Heart left ventricle (tissue), 16 donors: Measurements from ENCODE around the gene AURKAIP1. TPM values are rescaled to one million over a fixed set of nuclear protein-coding genes. Genes with fewer than 3 reads are reported as not detected.
"Not testable (repeated sequence)": the region's sequence is repeated elsewhere in the genome, so short reads cannot be mapped to it uniquely, and the experiment has no call there.

Experiments used
- ATAC-seq, 4 donors: fragments of 200-7000 bp; cut with Tn5 transposase; one replicate each; pipeline ENCODE4 v1.9.1; 2020 to 2022; ENCODE audit warnings: moderate library complexity in 4 of 4, mild to moderate bottlenecking in 3 of 4, moderate number of reproducible peaks in 1 of 4
- DNase-seq, 5 donors: peaks; one replicate each; pipeline ENCODE4 v3.0.0-alpha.2; 2020
- H3K27ac ChIP-seq, 12 donors: fragments of 200-600 bp; sonication (generic) in 4 of 12; one replicate each; pipeline versions ENCODE4 v1.5.0 to v1.8.0; 2016 to 2022; ENCODE audit warnings: mild to moderate bottlenecking in 2 of 12
- H3K27me3 ChIP-seq, 9 donors: fragments of 200-600 bp; sonication (generic) in 2 of 9; one replicate each; pipeline versions ENCODE4 v1.5.1 to v1.8.0; 2016 to 2022; ENCODE audit warnings: mild to moderate bottlenecking in 3 of 9
- H3K36me3 ChIP-seq, 9 donors: fragments of 200-600 bp; sonication (generic) in 2 of 9; one replicate each; pipeline versions ENCODE4 v1.5.0 to v1.8.0; 2018 to 2022; ENCODE audit warnings: mild to moderate bottlenecking in 2 of 9
- H3K4me1 ChIP-seq, 12 donors: fragments of 200-600 bp; sonication (generic) in 4 of 12; one replicate each; pipeline versions ENCODE4 v1.5.0 to v1.8.0; 2016 to 2022; ENCODE audit warnings: mild to moderate bottlenecking in 3 of 12
- H3K4me3 ChIP-seq, 12 donors: fragments of 200-600 bp; sonication (generic) in 4 of 12; one replicate each; pipeline versions ENCODE4 v1.5.0 to v1.8.0; 2017 to 2022; ENCODE audit warnings: mild to moderate bottlenecking in 9 of 12, moderate library complexity in 4 of 12
- H3K9me3 ChIP-seq, 12 donors: fragments of 200-600 bp; sonication (generic) in 4 of 12; one replicate each; pipeline versions ENCODE4 v1.5.0 to v1.8.0; 2016 to 2022; ENCODE audit warnings: mild to moderate bottlenecking in 1 of 12
- CTCF ChIP-seq, 12 donors: fragments of 200-600 bp; sonication (generic) in 4 of 12; IDR thresholded peaks; one replicate each; pipeline versions ENCODE4 v1.5.0 to v1.8.0; 2018 to 2022; ENCODE audit warnings: antibody characterized with exemption in 12 of 12, mild to moderate bottlenecking in 5 of 12
- POLR2A ChIP-seq, 2 donors: fragments of 450-650 bp; IDR thresholded peaks; one replicate each; pipeline ENCODE4 v1.6.1; 2017; ENCODE audit warnings: antibody characterized with exemption in 2 of 2, mild to moderate bottlenecking in 2 of 2, moderate library complexity in 2 of 2
- WGBS, 4 donors: extraction: QIAGEN DNeasy Blood & Tissue Kit in 2 of 4; methylation state at CpG; one replicate each; pipeline versions ENCODE4 v1.1.5 to v1.1.7; 2013 to 2018; 5-methylcytosine and 5-hydroxymethylcytosine counted together
- intact Hi-C, 10 donors: fragments of 100-400 bp; cut with DNase I; formaldehyde crosslinking; loops; one replicate each; pipeline versions ENCODE4 v1.11.1 to v1.14.2; 2022
- polyA plus RNA-seq, 2 donors: library from polyadenylated mRNA; stranded (reverse); fragments of 200-250 nt; gene quantifications; one replicate each; pipeline ENCODE4 v1.2.3, GENCODE V29; 2013
- total RNA-seq, 9 donors: library from RNA; depleted of rRNA in 2 of 9; stranded (reverse); fragments of >200 nt in 2 of 9; fragmentation: NEBNext Ultra II Directional in 3 of 9; extraction: Animal tissue kit (Norgen Biotek cat#: 25700) in 3 of 9; gene quantifications; one replicate each; pipeline versions ENCODE4 v1.1.0 to v1.2.4, GENCODE V29; 2016 to 2023
- donor health status: ischemic (EF 13 %, LVEDD 7.1; RV severe dilation, severe dysfunction).
- donor health status: healthy with polysubstance abuse.
- donor health status: DM: no; HTN: yes; CAD: no.
- donor health status: DM: no; HTN: no; CAD: no.
- donor health status: ischemic (EF 25% LVEDD 6.9; RV normal size, moderate dysfunction).
- donor health status: ischemic (EF 25% LVEDD 5.7; RV mildly dilated, moderate dysfunction).
- donor health status: healthy.
- donor health status: DM: yes; HTN: yes; CAD: no.
- donor health status: ischemic (EF 35%, LVEDD 5.7; RV mildly dilated, moderate dysfunction).
- donor health status: nonischemic (EF 11% LVEDD 7.7; RV severe dilation, severe dysfunction).
- donor health status: DM: yes; HTN: yes; CAD: no.
- donor health status: PGD.
- donor health status: ischemic (EF 29% LVEDD 5.4; RV normal size, mild dysfunction).
- donor health status: nonischemic (EF 23%, LVEDD 6.1; RV moderate dilation, normal function).

The AURKAIP1 gene
- total and polyA plus RNA-seq, 11 donors, result 157 to 465 (median 192) TPM

- H3K4me1 ChIP-seq, result peaks cover 10 to 39% (median 29%) of the 10 kb centered on the region in 12 donors
- H3K27me3 ChIP-seq, result no peaks in the 10 kb centered on the region
- H3K27ac ChIP-seq, result no peak overlapping the region
- ATAC-seq (no peak), DNase-seq (no peak)
- no peaks in the 10 kb centered on the region for H3K9me3 ChIP-seq
- TF ChIP-seq POLR2A (IDR thresholded peaks at IDR 0.05), result no peak
- TF ChIP-seq CTCF (IDR thresholded peaks at IDR 0.05), result no peak
- WGBS, 4 donors, result 78 to 88% (median 86%) methylated on average over 14 to 16 of the region's 16 CpGs
- intact Hi-C loops, result loop anchor here in 5 of 10 donors (10.0 kb wide), 2 partner anchors 134 to 256 kb away; partner anchors contain the start of gene C1orf159 (in 1 of the 5)
- H3K4me3 ChIP-seq, result no peak overlapping the region
- H3K36me3 ChIP-seq, result peaks cover 0 to 16% (median 9%) of the 10 kb centered on the region in 9 donors
Measured at GRCh38 chr1:1370771-1371300, 4.2 kb downstream of the AURKAIP1 start.

GRCh38 chr1:1370094-1370493 is 4.9 kb downstream of the AURKAIP1 start:
- DNase-seq, H3K27me3 ChIP-seq, H3K4me3 ChIP-seq, H3K27ac ChIP-seq, ATAC-seq, H3K9me3 ChIP-seq: not testable (repeated sequence)
- Histone ChIP-seq H3K36me3 (peaks cover 0 to 16% (median 9%) of the 10 kb centered on the region in 9 donors), H3K4me1 (peaks cover 10 to 37% (median 27%) of the 10 kb centered on the region in 12 donors)
- WGBS, 4 donors, result 85 to 94% (median 90%) methylated on average over 14 of the region's 14 CpGs
- intact Hi-C loops, result loop anchor here in 5 of 10 donors (10.0 kb wide), 2 partner anchors 135 to 255 kb away; partner anchors contain the start of gene C1orf159 (in 1 of the 5)

GRCh38 chr1:1367315-1367714 is 7.7 kb downstream of the AURKAIP1 start:
- no peak for DNase-seq
- Histone ChIP-seq H3K4me3 (no peak overlapping the region), H3K27me3 (no peaks in the 10 kb centered on the region), H3K9me3 (no peaks in the 10 kb centered on the region), H3K36me3 (no peaks in the 10 kb centered on the region), H3K27ac (no peak overlapping the region), H3K4me1 (peaks cover 0 to 15% (median 9%) of the 10 kb centered on the region in 12 donors)
- TF ChIP-seq POLR2A (IDR thresholded peaks at IDR 0.05) (no peak), CTCF (IDR thresholded peaks at IDR 0.05) (no peak)
- 93 to 97% (median 95%) methylated on average over 5 of the region's 5 CpGs for WGBS, 4 donors
- no peak for ATAC-seq
- intact Hi-C loops, result loop anchor here in 1 of 10 donors (10.0 kb wide), 1 partner anchor 333 kb away; no protein-coding TSS in a partner anchor

- no peaks in the 10 kb centered on the region for H3K36me3 ChIP-seq
- 82 to 95% (median 92%) methylated on average over 2 to 3 of the region's 3 CpGs for WGBS, 4 donors
- peaks cover 0 to 9% (median 3%) of the 10 kb centered on the region in 12 donors for H3K4me1 ChIP-seq
- DNase-seq (no peak), ATAC-seq (no peak)
- intact Hi-C loops, result loop anchor here in 1 of 10 donors (10.0 kb wide), 1 partner anchor 332 kb away; no protein-coding TSS in a partner anchor
- H3K27ac ChIP-seq, result no peak overlapping the region
- no peak for TF ChIP-seq CTCF (IDR thresholded peaks at IDR 0.05)
- TF ChIP-seq POLR2A (IDR thresholded peaks at IDR 0.05), result no peak
- no peaks in the 10 kb centered on the region for H3K27me3 ChIP-seq
- H3K4me3 ChIP-seq, result no peak overlapping the region
- H3K9me3 ChIP-seq, result no peaks in the 10 kb centered on the region
Measured at GRCh38 chr1:1366699-1367066, 8.3 kb downstream of the AURKAIP1 start.
